Measurements from ENCODE around the gene MAPK12. TPM values are rescaled to one million over a fixed set of nuclear protein-coding genes. Genes with fewer than 3 reads are reported as not detected.

Gene MAPK12
- total and polyA plus RNA-seq, 9 of the 15 experiments (the other 6 are each of a cell fraction or from before 2014, with no cell fraction given): 0.79 to 71.5 (median 32.8) TPM

DNA sequence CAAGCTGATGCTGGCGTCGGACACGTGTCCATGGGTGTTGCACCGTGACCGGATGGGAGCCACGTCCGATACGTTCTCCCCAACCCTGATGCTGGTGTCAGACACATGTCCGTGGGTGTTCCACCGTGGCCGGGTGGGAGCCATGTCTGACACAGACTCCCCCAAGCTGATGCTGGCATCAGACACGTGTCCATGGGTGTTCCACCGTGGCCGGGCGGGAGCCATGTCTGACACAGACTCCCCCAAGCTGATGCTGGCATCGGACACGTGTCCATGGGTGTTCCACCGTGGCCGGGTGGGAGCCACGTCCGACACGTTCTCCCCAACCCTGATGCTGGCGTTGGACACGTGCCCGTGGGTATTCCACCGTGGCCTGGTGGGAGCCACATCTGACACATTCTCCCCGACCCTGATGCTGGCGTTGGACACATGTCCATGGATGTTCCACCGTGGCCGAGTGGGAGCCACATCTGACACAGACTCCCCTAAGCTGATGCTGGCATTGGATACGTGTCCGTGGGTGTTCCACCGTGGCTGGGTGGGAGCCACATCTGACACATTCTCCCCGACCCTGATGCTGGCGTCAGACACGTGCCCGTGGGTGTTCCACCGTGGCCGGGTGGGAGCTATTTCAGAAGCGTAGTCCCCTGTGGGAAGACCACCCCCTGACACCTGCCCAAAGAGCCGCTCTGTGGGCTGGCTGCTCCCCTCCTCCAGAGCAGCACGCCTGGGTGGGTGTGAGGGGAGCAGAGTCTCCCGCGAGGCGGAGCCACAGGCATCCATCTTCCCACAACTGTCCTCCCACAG, 40.7 kb downstream of the MAPK12 start:
- no peaks in the 10 kb centered on the region for H4K20me1 ChIP-seq (replicated peaks; ENCODE audit: control insufficient read depth, insufficient read depth, low read length)
- H3K4me1 ChIP-seq (replicated peaks in 1 of 2; ENCODE audit: control insufficient read depth in 2 of 2, insufficient read depth in 2 of 2, low read length in 2 of 2): peaks cover 0 to 30% of the 10 kb centered on the region in 2 experiments; a peak in 3 of 5 replicates
- H3K9me3 ChIP-seq (replicated peaks; ENCODE audit: control insufficient read depth, insufficient read depth, low read depth, low read length): 0 out of 2 replicates have a peak, but pooled peaks cover 1% of the 10 kb centered on the region
- no peaks in the 10 kb centered on the region for H3K9me1 ChIP-seq (ENCODE audit: control insufficient read depth, insufficient read depth, low read length)
- TF ChIP-seq, protein P1, sequence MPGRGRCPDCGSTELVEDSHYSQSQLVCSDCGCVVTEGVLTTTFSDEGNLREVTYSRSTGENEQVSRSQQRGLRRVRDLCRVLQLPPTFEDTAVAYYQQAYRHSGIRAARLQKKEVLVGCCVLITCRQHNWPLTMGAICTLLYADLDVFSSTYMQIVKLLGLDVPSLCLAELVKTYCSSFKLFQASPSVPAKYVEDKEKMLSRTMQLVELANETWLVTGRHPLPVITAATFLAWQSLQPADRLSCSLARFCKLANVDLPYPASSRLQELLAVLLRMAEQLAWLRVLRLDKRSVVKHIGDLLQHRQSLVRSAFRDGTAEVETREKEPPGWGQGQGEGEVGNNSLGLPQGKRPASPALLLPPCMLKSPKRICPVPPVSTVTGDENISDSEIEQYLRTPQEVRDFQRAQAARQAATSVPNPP (IDR thresholded peaks at IDR 0.05; ENCODE audit: borderline replicate concordance, insufficient read depth, insufficient read length): no peak
- TF ChIP-seq POLR2G (IDR thresholded peaks at IDR 0.05; ENCODE audit: low read depth, low read length) (peak; percentile 34; the same call in 1 of the 2 replicates), POLR2AphosphoS5 (IDR thresholded peaks at IDR 0.05; ENCODE audit: control insufficient read depth, insufficient read depth, low read depth, low read length) (no peak), ZNF224 (CRISPR knock-in tag; IDR thresholded peaks at IDR 0.05) (no peak)
- H3K36me3 ChIP-seq (ENCODE audit: control insufficient read depth, insufficient read depth, low read length): peaks cover 90% of the 10 kb centered on the region; the same call in 2 of the 3 replicates
- H2AFZ ChIP-seq (ENCODE audit: low read depth, low read length): no peak overlapping the region
- H3K79me2 ChIP-seq (ENCODE audit: control insufficient read depth, insufficient read depth, low read length): no peaks in the 10 kb centered on the region
- FAIRE-seq (no peak), DNase-seq (ENCODE audit: extremely low read depth in 1 of 4, low spot score in 3 of 4) (no peak), ATAC-seq (no peak)
- in situ Hi-C loops (cut with MboI): no loop called here
- no peak overlapping the region for H3K4me3 ChIP-seq
- WGBS (ENCODE audit: insufficient coverage, low coverage, missing lambda C conversion rate): 94% methylated on average over 24 of the region's 45 CpGs
- H3K4me2 ChIP-seq (ENCODE audit: insufficient read depth, low read length): no peak overlapping the region
- ChIA-PET CTCF (ENCODE audit: low intra/inter-chr PET ratio) (no interaction called here), POLR2A (no interaction called here)
- H3K27ac ChIP-seq (ENCODE audit: extremely low read depth, low read depth, low read length): no peak overlapping the region
- no TSS peak for BruUV-seq (replicated peaks)
- intact Hi-C loops (cut with micrococcal nuclease): no loop called here
- no peak overlapping the region for H3K9ac ChIP-seq (ENCODE audit: insufficient read depth in 1 of 2, low read depth in 2 of 2, low read length in 2 of 2)
- H3K27me3 ChIP-seq (ENCODE audit: control insufficient read depth in 2 of 2, insufficient read depth in 2 of 2, low read length in 2 of 2): no peaks in the 10 kb centered on the region
